Uterus (tissue), 4 donors: ENCODE data around the gene CTNND2. TPM values are rescaled to one million over a fixed set of nuclear protein-coding genes. Genes with fewer than 3 reads are reported as not detected.
"Not testable (repeated sequence)": the region's sequence is repeated elsewhere in the genome, so short reads cannot be mapped to it uniquely, and the experiment has no call there.

ENCODE experiments used
- DNase-seq, 2 donors: peaks; one replicate each; pipeline ENCODE4 v3.0.0-alpha.2; 2019 to 2020
- H3K27ac ChIP-seq, 2 donors: fragments of 200-600 bp; sonication (generic); 1 replicate in 1 of 2; 2 replicates in 1 of 2; pipeline ENCODE4 v1.5.1; 2016 to 2018
- H3K27me3 ChIP-seq, 2 donors: fragments of 200-600 bp; sonication (generic); one replicate each; pipeline ENCODE4 v1.5.1; 2018 to 2019; ENCODE audit warnings: control low read depth in 1 of 2
- H3K36me3 ChIP-seq, 2 donors: fragments of 200-600 bp; sonication (generic); one replicate each; pipeline ENCODE4 v1.5.1; 2019; ENCODE audit warnings: control low read depth in 1 of 2
- H3K4me1 ChIP-seq, 2 donors: fragments of 200-600 bp; sonication (generic); one replicate each; pipeline ENCODE4 v1.5.1; 2018 to 2019; ENCODE audit warnings: control low read depth in 1 of 2
- H3K4me3 ChIP-seq, 2 donors: fragments of 200-600 bp; sonication (generic); 1 replicate in 1 of 2; 2 replicates in 1 of 2; pipeline ENCODE4 v1.5.1; 2018 to 2019; ENCODE audit warnings: mild to moderate bottlenecking in 1 of 2
- H3K9me3 ChIP-seq, 2 donors: fragments of 200-600 bp; sonication (generic); one replicate each; pipeline ENCODE4 v1.5.1; 2019; ENCODE audit warnings: control low read depth in 1 of 2
- POLR2A ChIP-seq, 2 donors: fragments of 450-650 bp; IDR thresholded peaks; one replicate each; pipeline ENCODE4 v1.6.1; 2016; ENCODE audit warnings: antibody characterized with exemption in 2 of 2, mild to moderate bottlenecking in 1 of 2, moderate library complexity in 1 of 2
- intact Hi-C: fragments of 100-400 bp; cut with DNase I; formaldehyde crosslinking; loops from one replicate; pipeline ENCODE4 v1.15.1; 2023; ENCODE audit warnings: low total_unique reads
- total RNA-seq, 4 donors: library from RNA; depleted of rRNA in 3 of 4; stranded (reverse); fragments of >200 nt in 3 of 4; gene quantifications; one replicate each; pipeline versions ENCODE4 v1.1.0 to v1.2.4, GENCODE V29; 2014 to 2023
- TF ChIP-seq, protein P1 (sequence below), 4 experiments: fragments of 200-600 bp in 2 of 4; fragments of 450-650 bp in 2 of 4; sonication (generic) in 2 of 4; IDR thresholded peaks; one replicate each; pipeline ENCODE4 v1.5.1; 2016 to 2019; ENCODE audit warnings: antibody characterized with exemption in 4 of 4, mild to moderate bottlenecking in 2 of 4, moderate library complexity in 1 of 4
- donor health status: DM: yes; HTN: yes; CAD: no.

CTNND2 gene
- total RNA-seq, 4 donors from 2014 or later = 0.49 to 1.2 TPM; not detected in 2

DNA sequence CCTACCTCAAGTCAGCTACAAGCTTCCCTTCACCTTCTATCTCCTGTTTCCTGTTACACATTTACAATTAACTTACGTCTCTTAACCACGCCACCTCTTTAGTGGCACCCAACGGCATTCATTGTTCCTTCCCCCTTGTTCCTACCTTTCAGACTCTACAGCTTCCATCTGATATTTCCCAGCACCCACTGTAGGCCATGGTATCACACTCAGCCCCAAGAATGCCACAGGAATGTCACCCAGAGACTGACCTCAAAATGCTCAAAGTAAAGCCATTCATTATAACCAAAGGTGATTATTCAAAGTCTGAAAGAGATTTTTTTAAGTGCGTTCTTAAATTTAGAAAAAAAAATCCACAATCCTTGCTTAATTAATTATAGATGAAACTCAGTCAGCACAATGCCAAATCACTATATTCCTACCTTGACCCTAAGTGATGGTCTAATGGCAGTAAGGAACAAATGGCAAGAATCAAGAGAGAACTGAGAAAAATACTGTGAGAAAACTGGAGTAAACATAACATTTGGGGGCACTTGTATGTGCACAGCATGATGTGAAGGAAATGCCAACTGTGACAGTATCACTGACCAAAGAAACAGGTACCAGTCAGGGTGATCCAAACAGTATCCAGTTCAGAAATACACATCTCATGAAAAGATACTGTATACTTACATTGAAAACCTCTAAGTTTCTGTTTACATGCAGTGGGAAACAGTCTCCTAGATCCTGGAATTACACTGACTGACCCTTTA lies 52.1 kb downstream of the CTNND2 start:
- Histone ChIP-seq H3K9me3 (no peaks in the 10 kb centered on the region), H3K36me3 (no peaks in the 10 kb centered on the region), H3K27ac (no peak overlapping the region), H3K4me3 (no peak overlapping the region), H3K4me1 (no peaks in the 10 kb centered on the region), H3K27me3 (no peaks in the 10 kb centered on the region)
- intact Hi-C loops = no loop called here
- no peak for TF ChIP-seq POLR2A (IDR thresholded peaks at IDR 0.05)
- TF ChIP-seq, protein P1, sequence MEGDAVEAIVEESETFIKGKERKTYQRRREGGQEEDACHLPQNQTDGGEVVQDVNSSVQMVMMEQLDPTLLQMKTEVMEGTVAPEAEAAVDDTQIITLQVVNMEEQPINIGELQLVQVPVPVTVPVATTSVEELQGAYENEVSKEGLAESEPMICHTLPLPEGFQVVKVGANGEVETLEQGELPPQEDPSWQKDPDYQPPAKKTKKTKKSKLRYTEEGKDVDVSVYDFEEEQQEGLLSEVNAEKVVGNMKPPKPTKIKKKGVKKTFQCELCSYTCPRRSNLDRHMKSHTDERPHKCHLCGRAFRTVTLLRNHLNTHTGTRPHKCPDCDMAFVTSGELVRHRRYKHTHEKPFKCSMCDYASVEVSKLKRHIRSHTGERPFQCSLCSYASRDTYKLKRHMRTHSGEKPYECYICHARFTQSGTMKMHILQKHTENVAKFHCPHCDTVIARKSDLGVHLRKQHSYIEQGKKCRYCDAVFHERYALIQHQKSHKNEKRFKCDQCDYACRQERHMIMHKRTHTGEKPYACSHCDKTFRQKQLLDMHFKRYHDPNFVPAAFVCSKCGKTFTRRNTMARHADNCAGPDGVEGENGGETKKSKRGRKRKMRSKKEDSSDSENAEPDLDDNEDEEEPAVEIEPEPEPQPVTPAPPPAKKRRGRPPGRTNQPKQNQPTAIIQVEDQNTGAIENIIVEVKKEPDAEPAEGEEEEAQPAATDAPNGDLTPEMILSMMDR (IDR thresholded peaks at IDR 0.05) = no peak
- DNase-seq = no peak

DNA sequence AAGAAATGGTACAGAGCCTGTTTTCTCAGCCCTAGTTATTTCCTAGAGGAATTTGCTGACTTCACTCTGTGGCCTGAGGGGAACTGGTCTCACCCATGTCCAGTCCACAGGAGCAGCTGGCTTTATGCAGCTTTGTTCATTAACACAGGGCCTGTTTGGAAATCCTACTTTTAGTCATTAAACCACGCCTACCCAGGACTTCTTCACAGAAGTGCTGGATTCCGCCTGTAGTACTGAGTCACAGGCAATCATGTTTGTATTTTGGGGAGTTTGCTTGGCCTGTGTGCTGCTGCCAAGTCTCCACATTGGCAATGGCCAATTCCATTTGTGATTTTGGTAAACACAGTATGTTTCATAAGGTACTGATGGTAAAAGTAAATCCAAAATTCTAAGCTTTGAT lies 52.8 kb downstream of the CTNND2 start:
- no peak for DNase-seq
- H3K4me3 ChIP-seq = no peak overlapping the region
- H3K9me3 ChIP-seq = no peaks in the 10 kb centered on the region
- H3K36me3 ChIP-seq = no peaks in the 10 kb centered on the region
- no peaks in the 10 kb centered on the region for H3K27me3 ChIP-seq
- no peak for TF ChIP-seq POLR2A (IDR thresholded peaks at IDR 0.05)
- TF ChIP-seq, protein P1 (IDR thresholded peaks at IDR 0.05) = no peak
- no peaks in the 10 kb centered on the region for H3K4me1 ChIP-seq
- intact Hi-C loops = no loop called here
- H3K27ac ChIP-seq = no peak overlapping the region

DNA sequence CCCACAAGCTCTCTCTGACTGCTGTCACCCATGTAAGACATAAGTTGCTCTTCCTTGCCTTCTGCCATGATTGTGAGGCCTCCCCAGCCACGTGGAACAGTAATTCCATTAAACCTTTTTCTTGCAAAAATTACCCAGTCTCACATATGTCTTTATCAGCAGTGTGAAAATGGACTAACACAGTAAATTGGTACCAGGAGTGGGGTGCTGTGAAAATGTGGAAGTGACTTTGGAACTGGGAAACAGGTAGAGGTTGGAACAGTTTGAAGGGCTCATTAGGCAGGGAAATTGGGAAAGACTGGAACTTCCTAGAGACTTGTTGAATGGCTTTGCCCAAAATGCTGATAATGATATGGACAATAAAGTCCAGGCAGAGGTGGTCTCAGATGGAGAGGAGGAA lies 75.7 kb downstream of the CTNND2 start:
- H3K4me1 ChIP-seq, H3K27ac ChIP-seq, H3K4me3 ChIP-seq, H3K27me3 ChIP-seq, H3K9me3 ChIP-seq, H3K36me3 ChIP-seq, DNase-seq, intact Hi-C loops: not testable (repeated sequence)

DNA sequence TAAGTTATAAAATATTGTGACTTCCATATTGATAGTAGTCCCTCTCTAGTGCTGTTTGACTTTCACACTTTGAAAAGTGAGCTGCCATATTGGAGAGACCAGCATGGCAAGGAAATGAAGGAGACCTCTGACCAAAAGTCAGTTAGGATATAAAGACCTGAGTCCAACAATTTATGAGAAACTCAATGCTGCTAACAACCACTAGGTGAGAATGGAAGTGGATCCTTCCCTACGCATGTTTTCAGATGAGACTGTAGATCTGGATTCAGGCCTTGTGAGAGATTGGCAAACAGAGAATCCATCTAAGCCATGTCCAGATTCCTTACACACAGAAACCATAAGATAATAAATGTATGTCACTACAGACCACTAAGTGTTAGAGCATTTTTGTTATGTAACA lies 81.6 kb downstream of the CTNND2 start:
- DNase-seq = no peak
- Histone ChIP-seq H3K27ac (no peak overlapping the region), H3K9me3 (no peaks in the 10 kb centered on the region), H3K4me1 (no peaks in the 10 kb centered on the region), H3K27me3 (no peaks in the 10 kb centered on the region), H3K4me3 (no peak overlapping the region), H3K36me3 (no peaks in the 10 kb centered on the region)
- intact Hi-C loops = no loop called here
- TF ChIP-seq, protein P1 (IDR thresholded peaks at IDR 0.05) = no peak
- TF ChIP-seq POLR2A (IDR thresholded peaks at IDR 0.05) = no peak

DNA sequence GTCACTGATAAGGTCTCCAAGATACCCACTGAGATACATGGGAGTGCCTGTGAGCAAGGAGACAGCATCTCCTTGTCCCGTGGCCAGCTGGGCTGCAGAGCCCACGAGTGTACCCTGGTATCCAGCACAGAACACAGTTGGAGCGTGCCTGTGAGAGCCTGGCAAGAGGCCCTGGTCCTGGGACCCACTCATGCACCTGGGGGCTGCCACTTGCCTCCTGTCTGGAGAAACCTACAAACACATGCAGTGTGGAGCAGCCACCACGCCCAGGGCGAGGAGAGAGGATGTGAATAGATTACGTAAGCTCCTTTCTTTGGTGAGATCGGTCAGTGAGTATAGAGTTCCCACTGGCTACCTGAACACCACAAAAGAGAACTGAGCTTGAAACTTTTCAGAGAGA lies 88.3 kb downstream of the CTNND2 start:
- Histone ChIP-seq H3K27ac (no peak overlapping the region), H3K36me3 (no peaks in the 10 kb centered on the region), H3K4me1 (no peaks in the 10 kb centered on the region), H3K27me3 (no peaks in the 10 kb centered on the region), H3K9me3 (no peaks in the 10 kb centered on the region), H3K4me3 (no peak overlapping the region)
- intact Hi-C loops = no loop called here
- DNase-seq = no peak
- TF ChIP-seq, protein P1 (IDR thresholded peaks at IDR 0.05) = no peak
- TF ChIP-seq POLR2A (IDR thresholded peaks at IDR 0.05) = no peak
